ENCODE data around the gene NR2F1-AS1. TPM values are rescaled to one million over a fixed set of nuclear protein-coding genes. Genes with fewer than 3 reads are reported as not detected.

Gene NR2F1-AS1
- total and polyA plus RNA-seq, 2 of the 4 experiments (the other 2 are of a cell fraction) = 12.5 to 12.8 TPM

- no peak overlapping the region for H4K5ac ChIP-seq (ENCODE audit: low read depth, low read length)
- no peak overlapping the region for H4K8ac ChIP-seq (ENCODE audit: low read depth in 2 of 2, low read length in 2 of 2)
- no peak overlapping the region for H3K4ac ChIP-seq (ENCODE audit: low read depth, low read length)
- intact Hi-C loops (cut with micrococcal nuclease) (loop anchor here (5.0 to 10.0 kb wide), 5 partner anchors 283 to 1006 kb away; partner anchors contain the start of genes KIAA0825 and SLF1), in situ Hi-C loops (cut with MboI; ENCODE audit: low sequenced_read_pairs) (loop anchor here (5.0 kb wide), 1 partner anchor 183 kb away; no protein-coding TSS in a partner anchor), dilution Hi-C loops (cut with HindIII; ENCODE audit: low sequenced_read_pairs, unreplicated experiment) (no loop called here)
- H3K9me3 ChIP-seq (ENCODE audit: control insufficient read depth, insufficient read depth, low read length) = no peaks in the 10 kb centered on the region
- H3K27ac ChIP-seq (ENCODE audit: insufficient read depth, low read length) = no peak overlapping the region
- H3K79me1 ChIP-seq (ENCODE audit: low read depth in 1 of 2, low read length in 2 of 2) = peaks cover 0 to 8% of the 10 kb centered on the region in 2 experiments; a peak in 1 of 4 replicates
- H2BK5ac ChIP-seq (ENCODE audit: low read depth, low read length, poor library complexity, severe bottlenecking) = no peak overlapping the region
- no peak overlapping the region for H3K4me2 ChIP-seq (ENCODE audit: low read depth, low read length)
- no peak overlapping the region for H2AK9ac ChIP-seq (replicated peaks; ENCODE audit: low read depth, low read length, poor library complexity)
- no peak overlapping the region for H3K9ac ChIP-seq (ENCODE audit: low read depth, low read length)
- no peaks in the 10 kb centered on the region for H3K9me1 ChIP-seq (ENCODE audit: insufficient read depth, low read length)
- CTCF ChIA-PET = no interaction called here
- H2BK20ac ChIP-seq (ENCODE audit: low read depth, low read length) = no peak overlapping the region
- H4K91ac ChIP-seq (ENCODE audit: insufficient read depth, low read depth, low read length) = no peak overlapping the region
- no peak overlapping the region for H3K18ac ChIP-seq (ENCODE audit: low read depth, low read length)
- H3K27me3 ChIP-seq (ENCODE audit: control insufficient read depth, insufficient read depth, low read length) = peaks cover 18% of the 10 kb centered on the region
- no peak for TF ChIP-seq RFX5 (IDR thresholded peaks at IDR 0.05; ENCODE audit: low read depth, low read length)
- no peak for TF ChIP-seq SMC3 (IDR thresholded peaks at IDR 0.05; ENCODE audit: low read depth, low read length)
- no peak for TF ChIP-seq MAZ (IDR thresholded peaks at IDR 0.05; ENCODE audit: borderline replicate concordance, low read depth, low read length)
- TF ChIP-seq FOS (IDR thresholded peaks at IDR 0.05; ENCODE audit: low read depth, low read length) = no peak
- no peak for TF ChIP-seq MXI1 (IDR thresholded peaks at IDR 0.05; ENCODE audit: borderline replicate concordance, low read depth, low read length)
- TF ChIP-seq POLR2A (IDR thresholded peaks at IDR 0.05; ENCODE audit: low read depth, low read length) = no peak
- no peak for TF ChIP-seq ELK1 (IDR thresholded peaks at IDR 0.05; ENCODE audit: borderline replicate concordance, low read depth, low read length)
- no peak for TF ChIP-seq CTCF (conservative IDR thresholded peaks at IDR 0.05; ENCODE audit: low read depth, low read length)
- no peak overlapping the region for H2AK5ac ChIP-seq (ENCODE audit: low read depth, low read length)
- 0 out of 2 replicates have a peak, but pooled peaks cover 4% of the 10 kb centered on the region for H4K20me1 ChIP-seq (ENCODE audit: insufficient read depth, low read length)
- peaks cover 1% of the 10 kb centered on the region for H3K4me1 ChIP-seq (ENCODE audit: control insufficient read depth, insufficient read depth, low read length)
- H2BK120ac ChIP-seq (ENCODE audit: low read depth, low read length) = no peak overlapping the region
- ATAC-seq (ENCODE audit: low read depth) (no peak), DNase-seq (no peak)
- no peak overlapping the region for H3K4me3 ChIP-seq (ENCODE audit: insufficient read depth, low read depth, low read length)
- POLR2A ChIA-PET (ENCODE audit: unreplicated experiment) = no interaction called here
- no TSS peak for BruUV-seq (replicated peaks)
- H3K56ac ChIP-seq (ENCODE audit: extremely low read depth, insufficient read depth, low read length) = no peak overlapping the region
- no peak overlapping the region for H3K14ac ChIP-seq (replicated peaks; ENCODE audit: low read depth, low read length)
- no peaks in the 10 kb centered on the region for H3K36me3 ChIP-seq (ENCODE audit: control insufficient read depth, insufficient read depth, low read length)
- H2BK15ac ChIP-seq (ENCODE audit: low read depth, low read length) = no peak overlapping the region
- H2AFZ ChIP-seq (replicated peaks; ENCODE audit: low read length, poor library complexity) = no peak overlapping the region
- no peak overlapping the region for H3K23ac ChIP-seq (ENCODE audit: low read depth, low read length)
- WGBS, 2 experiments (ENCODE audit: extremely low coverage in 2 of 2, insufficient read length in 1 of 2) = no CpG with 5 or more reads among the region's 4 CpGs
Observed at GRCh38 chr5:93608855-93609254, 27.8 kb upstream of the NR2F1-AS1 start.

All from IMR-90 (cell line).